ENCODE data around the gene C15orf39.

- TF ChIP-seq CTCF (IDR thresholded peaks at IDR 0.05; ENCODE audit: borderline replicate concordance, extremely low read depth, low read length, poor library complexity, severe bottlenecking), result no peak
- TF ChIP-seq EZH2 (IDR thresholded peaks at IDR 0.05; ENCODE audit: borderline replicate concordance, low read depth, low read length, severe bottlenecking), result no peak
Measured at GRCh38 chr15:75171408-75171807, 30.3 kb upstream of the C15orf39 start.

Measured in DND-41 (cell line).